Activated CD4-positive, alpha-beta T cell treated with anti-CD3 and anti-CD28 coated beads for 36 hours (primary cell): Measurements from ENCODE around the gene RGS3. TPM values are rescaled to one million over a fixed set of nuclear protein-coding genes. Genes with fewer than 3 reads are reported as not detected.
A peak's percentile ranks its signal among the peaks of the same experiment; 100 is the strongest.

Experiments used
- ATAC-seq: fragments of 200-7000 bp; cut with Tn5 transposase; one replicate; pipeline ENCODE4 v1.10.0; 2021; ENCODE audit warnings: mild to moderate bottlenecking, moderate library complexity
- CTCF ChIA-PET: fragments of 350-600 bp; sonication (Branson Sonifier 250); formaldehyde crosslinking; loops from one replicate; lab custom pipeline; 2021; ENCODE audit warnings: antibody characterized with exemption; lab: Charles Lee
- POLR2A ChIA-PET: fragments of 350-600 bp; sonication (Branson Sonifier 250); formaldehyde crosslinking; loops from one replicate; lab custom pipeline; 2021; ENCODE audit warnings: antibody characterized with exemption, inconsistent platforms; lab: Charles Lee
- DNase-seq: peaks from one replicate; pipeline ENCODE4 v3.0.0-alpha.2; 2020
- H3K27ac Mint-ChIP-seq: one replicate; pipeline ENCODE4 v1.8.0; 2021; ENCODE audit warnings: mixed read lengths
- H3K27me3 Mint-ChIP-seq: one replicate; pipeline ENCODE4 v1.8.0; 2021; ENCODE audit warnings: mixed read lengths
- H3K36me3 Mint-ChIP-seq: one replicate; pipeline ENCODE4 v1.8.0; 2021; ENCODE audit warnings: low read depth, mixed read lengths
- H3K4me1 Mint-ChIP-seq: one replicate; pipeline ENCODE4 v1.8.0; 2021; ENCODE audit warnings: mixed read lengths
- H3K4me3 Mint-ChIP-seq: one replicate; pipeline ENCODE4 v1.8.0; 2021; ENCODE audit warnings: mild to moderate bottlenecking, moderate library complexity, mixed read lengths
- H3K9me3 Mint-ChIP-seq: one replicate; pipeline ENCODE4 v1.8.0; 2021; ENCODE audit warnings: low read depth, mixed read lengths
- intact Hi-C, 2 experiments: fragments of 100-400 bp; cut with DNase I in 1 of 2; cut with micrococcal nuclease in 1 of 2; formaldehyde crosslinking; loops; one replicate each; pipeline versions ENCODE4 v1.14.2 to v1.15.1; 2022 to 2024; cut with DNase I, micrococcal nuclease
- total RNA-seq, 2 experiments: library from RNA; stranded (reverse); gene quantifications; one replicate each; pipeline ENCODE4 v1.2.3, GENCODE V29; 2021

Gene RGS3
- total RNA-seq, 2 experiments from 2014 or later, result 55.9 to 62.2 TPM

DNA sequence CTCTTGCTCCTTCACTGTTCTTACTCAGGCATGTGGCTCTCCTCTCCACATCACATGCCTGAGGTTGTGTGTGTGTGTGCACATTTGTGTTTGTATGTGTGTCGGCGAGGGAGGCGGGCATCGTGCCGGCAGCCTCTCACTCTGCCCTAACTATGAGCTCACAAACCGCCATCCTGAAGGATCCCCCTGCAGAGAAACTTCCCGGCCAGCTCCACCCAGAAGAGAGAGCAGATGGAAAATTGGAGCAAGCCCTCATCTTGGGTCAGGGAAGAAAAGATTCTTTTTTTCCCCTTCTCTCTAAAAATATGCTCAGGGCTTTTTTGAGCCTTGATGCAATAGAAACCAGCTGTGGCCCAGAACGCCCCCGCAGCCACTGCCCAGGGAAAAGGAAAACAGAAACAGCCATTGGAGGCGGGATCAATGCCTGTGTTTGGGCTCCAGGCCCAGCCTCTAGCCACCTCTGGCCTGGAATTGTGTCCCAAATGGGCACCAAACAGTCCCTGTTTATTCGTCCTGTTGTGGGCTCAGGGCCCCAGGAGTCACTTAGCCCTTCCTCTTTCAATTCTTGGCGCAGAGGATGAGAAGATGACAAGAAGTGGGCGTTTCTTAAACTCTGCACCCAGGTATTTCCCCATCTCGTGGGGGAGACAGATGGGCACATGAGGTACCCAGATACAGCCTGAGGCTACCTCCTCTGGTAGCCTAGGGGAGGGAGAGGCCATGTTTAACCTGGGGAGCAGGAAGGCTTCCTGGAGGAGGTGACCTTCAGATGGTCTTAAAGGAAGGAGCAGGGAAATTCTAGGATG lies 151.5 kb downstream of the RGS3 start:
- peak; percentile 66 for DNase-seq
- intact Hi-C loops, result no loop called here

DNA sequence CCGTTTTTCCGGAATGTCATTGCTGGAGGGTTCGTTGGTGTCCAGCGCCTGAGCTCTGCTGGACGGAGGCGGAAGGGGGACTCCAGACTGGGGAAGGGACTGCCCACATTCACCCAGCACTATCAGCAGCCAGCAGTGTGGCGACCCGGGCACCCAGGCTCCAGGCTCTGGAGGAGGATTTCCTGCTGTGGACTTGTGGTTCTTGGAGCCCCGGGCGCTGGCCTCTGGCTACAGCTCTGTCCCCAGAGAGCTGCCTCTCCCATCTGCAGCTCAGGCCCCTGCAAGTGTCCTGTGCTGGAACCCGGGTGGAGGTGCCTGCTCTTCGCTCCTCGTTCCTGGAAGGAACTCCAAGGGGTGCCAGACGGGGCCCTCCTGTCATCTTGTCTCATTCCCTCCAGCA lies 152.6 kb downstream of the RGS3 start:
- H3K4me1 Mint-ChIP-seq, result peaks cover 62% of the 10 kb centered on the region
- no peak for DNase-seq
- CTCF ChIA-PET, result interaction anchor here (0.9 to 2.2 kb wide), 4 partner anchors 10 to 99 kb away, joined by 3 to 8 read pairs (median 4); no protein-coding TSS in a partner anchor
- H3K36me3 Mint-ChIP-seq, result no peaks in the 10 kb centered on the region
- no peaks in the 10 kb centered on the region for H3K9me3 Mint-ChIP-seq
- intact Hi-C loops, result no loop called here
- peak overlapping the region; percentile 86 for H3K27ac Mint-ChIP-seq
- POLR2A ChIA-PET, result no interaction called here
- no peak for ATAC-seq
- peak overlapping the region; percentile 31 for H3K4me3 Mint-ChIP-seq
- H3K27me3 Mint-ChIP-seq, result no peaks in the 10 kb centered on the region

More for the DNA sequence above, 151.5 kb downstream of the RGS3 start:
- H3K4me1 Mint-ChIP-seq, result peaks cover 52% of the 10 kb centered on the region
- H3K4me3 Mint-ChIP-seq, result peak overlapping the region; percentile 31
- ATAC-seq, result peak; percentile 58
- no peaks in the 10 kb centered on the region for H3K27me3 Mint-ChIP-seq
- ChIA-PET CTCF (interaction anchor here (0.7 to 2.2 kb wide), 4 partner anchors 18 to 986 kb away, joined by 3 to 8 read pairs (median 4); no protein-coding TSS in a partner anchor), POLR2A (interaction anchor here (0.6 kb wide), 1 partner anchor 23 kb away, joined by 3 read pairs; no protein-coding TSS in a partner anchor)
- no peaks in the 10 kb centered on the region for H3K9me3 Mint-ChIP-seq
- H3K27ac Mint-ChIP-seq, result peak overlapping the region; percentile 86
- no peaks in the 10 kb centered on the region for H3K36me3 Mint-ChIP-seq

DNA sequence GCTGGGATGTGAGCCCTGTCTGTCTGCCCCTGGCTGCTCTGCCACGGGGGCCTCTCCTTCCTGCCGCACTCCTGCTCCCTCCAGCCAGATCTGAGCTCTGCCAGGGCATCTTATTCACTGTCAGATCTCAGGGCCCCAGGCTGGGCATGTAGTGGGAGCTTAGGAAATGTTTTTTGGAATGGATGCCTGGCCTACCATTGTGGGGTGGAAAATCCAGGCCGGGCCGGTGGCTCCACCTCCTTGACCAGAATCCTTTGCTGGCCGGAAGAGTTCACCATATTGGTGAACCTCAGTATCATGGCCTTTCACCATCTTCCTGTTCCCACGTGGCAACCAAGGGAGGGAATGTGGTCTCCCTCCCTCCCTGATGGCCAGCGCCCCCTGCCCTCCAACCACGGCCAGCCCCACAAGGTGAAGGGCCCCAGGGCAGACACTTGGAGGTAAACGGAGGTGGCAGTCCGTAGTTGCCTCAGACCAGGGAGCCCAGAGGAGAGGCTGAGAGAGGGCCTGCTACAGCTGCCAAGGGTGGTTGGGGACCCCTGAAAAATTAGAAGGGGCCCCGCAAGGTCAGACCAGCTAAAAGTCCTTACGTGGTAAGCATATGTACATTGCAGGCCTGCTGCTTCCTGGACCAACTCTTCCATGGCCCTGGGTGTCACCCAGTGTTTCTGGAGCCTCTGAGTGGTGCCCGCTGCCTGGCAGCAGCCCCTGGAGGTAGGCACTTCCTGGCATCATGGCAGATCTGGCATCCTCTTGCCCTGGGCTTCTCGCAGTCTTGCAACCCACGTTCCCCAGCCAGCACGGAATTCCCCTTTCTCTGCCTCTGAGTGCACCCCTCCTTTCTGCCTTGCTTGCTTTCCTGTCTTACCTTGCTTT lies 153.3 kb downstream of the RGS3 start:
- Mint-ChIP-seq H3K4me3 (no peak overlapping the region), H3K4me1 (peaks cover 70% of the 10 kb centered on the region), H3K27me3 (no peaks in the 10 kb centered on the region), H3K9me3 (no peaks in the 10 kb centered on the region), H3K27ac (peak overlapping the region; percentile 56), H3K36me3 (no peaks in the 10 kb centered on the region)
- DNase-seq, result peak; percentile 56
- peak; percentile 14 for ATAC-seq
- ChIA-PET POLR2A (no interaction called here), CTCF (interaction anchor here (0.6 to 1.1 kb wide), 5 partner anchors 10 to 308 kb away, joined by 3 to 5 read pairs (median 3); no protein-coding TSS in a partner anchor)
- intact Hi-C loops, result no loop called here

DNA sequence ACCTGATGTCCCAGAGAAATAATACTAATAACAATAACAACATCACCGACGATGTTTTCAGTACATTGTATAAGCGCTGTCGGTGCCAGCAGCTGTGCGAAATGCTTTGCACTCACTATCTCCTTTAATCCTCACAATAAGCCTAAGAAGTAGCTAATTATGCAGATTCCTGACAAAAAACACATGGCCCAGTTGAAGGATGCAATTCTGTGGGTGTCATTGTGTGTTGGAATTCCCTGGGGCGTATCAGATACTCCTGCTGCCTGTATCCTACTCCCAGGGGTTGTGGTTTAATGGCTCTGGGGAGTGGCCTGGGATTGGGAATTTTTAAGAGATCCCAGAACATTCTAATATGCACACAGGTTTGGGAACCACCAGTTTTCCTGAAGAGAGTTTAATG lies 154.0 kb downstream of the RGS3 start:
- peaks cover 77% of the 10 kb centered on the region for H3K4me1 Mint-ChIP-seq
- peak overlapping the region; percentile 56 for H3K27ac Mint-ChIP-seq
- CTCF ChIA-PET, result no interaction called here

DNA sequence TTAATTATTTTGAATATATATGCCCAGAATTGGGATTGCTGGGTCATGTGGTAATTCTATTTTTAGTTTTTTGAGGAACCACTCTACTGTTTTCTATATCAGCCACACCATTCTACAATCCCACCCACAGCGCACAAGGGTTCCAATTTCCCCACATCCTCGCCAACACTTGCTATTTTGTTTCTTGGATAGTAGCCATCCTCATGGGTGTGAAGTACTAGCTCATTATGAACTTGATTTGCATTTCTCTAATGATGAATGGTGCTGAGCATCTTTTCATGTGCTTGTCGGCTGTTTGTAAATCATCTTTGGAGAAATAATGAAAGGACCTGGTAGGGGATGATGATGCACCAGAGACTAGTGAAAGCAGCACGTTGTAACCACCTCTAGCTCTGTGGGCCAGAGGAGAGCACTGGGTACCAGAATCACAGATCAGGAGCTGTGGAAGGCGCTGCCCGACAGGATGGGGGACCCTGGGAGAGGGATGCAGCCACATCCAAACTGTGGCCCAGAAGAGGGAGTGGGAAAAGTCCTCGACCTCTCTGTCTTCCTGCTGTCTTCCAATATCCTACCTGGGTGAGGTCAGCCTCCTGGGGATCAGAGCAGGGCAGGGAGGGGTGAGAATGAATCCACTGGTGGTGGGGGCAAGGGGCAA lies 155.4 kb downstream of the RGS3 start:
- Mint-ChIP-seq H3K27ac (peak overlapping the region; percentile 73), H3K36me3 (no peaks in the 10 kb centered on the region), H3K4me3 (no peak overlapping the region), H3K4me1 (peaks cover 89% of the 10 kb centered on the region), H3K9me3 (no peaks in the 10 kb centered on the region), H3K27me3 (no peaks in the 10 kb centered on the region)
- DNase-seq (no peak), ATAC-seq (no peak)
- ChIA-PET CTCF (interaction anchor here (0.6 to 1.2 kb wide), 4 partner anchors 28 to 44 kb away, joined by 3 to 5 read pairs (median 3); no protein-coding TSS in a partner anchor), POLR2A (interaction anchor here (0.6 to 1.0 kb wide), 2 partner anchors 102 to 750 kb away, joined by 3 read pairs; no protein-coding TSS in a partner anchor)
- intact Hi-C loops, result no loop called here

More for the DNA sequence above, 154.0 kb downstream of the RGS3 start:
- intact Hi-C loops, result no loop called here
- DNase-seq, result no peak
- Mint-ChIP-seq H3K27me3 (no peaks in the 10 kb centered on the region), H3K36me3 (no peaks in the 10 kb centered on the region), H3K9me3 (no peaks in the 10 kb centered on the region), H3K4me3 (no peak overlapping the region)
- POLR2A ChIA-PET, result no interaction called here
- no peak for ATAC-seq

DNA sequence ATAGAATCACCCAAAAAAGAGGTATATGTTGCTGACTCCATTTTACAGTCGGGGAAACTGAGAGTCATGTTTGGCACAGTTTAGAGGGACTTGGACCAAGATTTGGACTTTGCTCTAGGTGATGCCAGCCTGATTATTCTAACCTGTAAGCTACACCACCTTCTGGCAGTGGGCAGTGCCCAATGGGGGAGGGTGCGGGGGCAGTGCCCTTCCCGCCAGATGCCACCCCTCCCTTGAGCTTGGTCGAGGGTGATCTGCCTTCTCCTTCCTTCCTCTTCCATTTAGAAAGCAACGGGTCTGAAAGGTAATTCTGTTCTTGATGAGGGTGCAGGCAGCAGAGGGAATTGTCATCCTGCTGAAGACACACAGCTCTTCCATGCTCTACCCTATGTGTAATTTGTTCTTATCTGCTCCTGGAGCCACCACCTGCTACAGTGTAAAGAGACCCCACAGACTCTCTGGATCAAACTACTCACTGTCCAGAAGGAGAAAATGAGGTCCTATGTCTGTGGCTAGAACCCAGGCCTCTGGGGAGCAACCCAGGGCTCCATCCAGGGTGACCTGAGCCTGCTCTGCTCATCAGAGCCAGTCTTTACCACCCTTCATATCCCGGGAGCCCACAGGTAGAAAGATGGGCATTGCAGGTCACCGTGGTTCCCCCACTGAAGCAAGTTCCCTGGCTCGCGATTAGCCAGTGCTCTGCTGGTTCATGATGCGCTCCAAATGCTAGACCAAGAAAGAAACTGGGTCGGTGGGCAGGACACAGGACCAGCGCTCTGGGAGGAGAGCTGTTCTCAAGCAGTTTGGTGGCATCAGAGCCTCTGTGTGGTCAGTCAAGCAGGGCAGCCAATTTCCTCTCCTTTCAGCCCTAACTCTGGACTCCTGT lies 156.2 kb downstream of the RGS3 start:
- H3K4me1 Mint-ChIP-seq, result peaks cover 82% of the 10 kb centered on the region
- CTCF ChIA-PET, result interaction anchor here (0.6 to 1.2 kb wide), 3 partner anchors 28 to 35 kb away, joined by 3 to 5 read pairs (median 3); no protein-coding TSS in a partner anchor
- no peaks in the 10 kb centered on the region for H3K27me3 Mint-ChIP-seq
- POLR2A ChIA-PET, result interaction anchor here (1.0 kb wide), 1 partner anchor 103 kb away, joined by 3 read pairs; no protein-coding TSS in a partner anchor
- intact Hi-C loops, result loop anchor here (5.0 kb wide), 2 partner anchors 38 to 233 kb away; no protein-coding TSS in a partner anchor
- no peak for ATAC-seq
- H3K4me3 Mint-ChIP-seq, result no peak overlapping the region
- no peaks in the 10 kb centered on the region for H3K36me3 Mint-ChIP-seq
- DNase-seq, result no peak
- peak overlapping the region; percentile 73 for H3K27ac Mint-ChIP-seq
- H3K9me3 Mint-ChIP-seq, result no peaks in the 10 kb centered on the region

DNA sequence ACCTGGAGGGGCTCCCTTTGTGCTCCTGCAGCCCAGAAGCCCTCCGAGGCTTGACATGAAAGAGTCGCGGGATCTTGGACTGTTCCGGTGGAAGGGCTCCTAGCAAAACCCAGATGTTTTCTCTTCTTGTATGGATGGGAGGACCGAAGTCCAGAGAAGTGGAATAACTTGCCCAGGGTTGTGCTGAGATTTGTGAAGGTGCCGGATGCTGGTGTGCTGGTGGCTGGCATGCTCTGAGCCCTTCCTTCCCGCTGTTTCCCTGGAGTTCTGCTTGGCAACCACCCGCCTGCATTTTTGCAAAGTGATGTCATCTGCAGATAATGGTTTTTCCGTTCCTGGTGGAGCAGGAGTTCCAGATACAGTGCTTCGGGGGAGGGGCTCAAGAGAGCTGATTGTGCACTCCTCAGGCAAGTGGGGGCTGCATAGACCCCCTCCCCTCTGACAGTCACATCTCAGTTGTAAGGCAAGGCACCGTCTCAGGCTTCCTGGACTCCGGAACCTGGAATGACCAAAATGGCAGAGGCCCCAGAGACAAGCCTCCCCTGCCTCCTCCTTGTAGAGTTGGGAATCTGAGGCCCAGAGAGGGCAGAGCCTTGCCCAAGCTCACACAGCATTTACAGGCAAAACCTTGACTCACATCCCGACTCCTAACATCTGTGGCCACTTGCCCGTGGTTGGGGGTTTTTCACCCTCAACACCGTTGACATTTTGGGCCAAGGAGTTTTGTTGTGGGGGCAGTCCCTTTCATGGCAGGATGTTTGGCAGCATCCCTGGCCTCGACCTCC lies 157.0 kb downstream of the RGS3 start:
- Mint-ChIP-seq H3K4me3 (peak overlapping the region; percentile 43), H3K27ac (peak overlapping the region; percentile 98), H3K4me1 (peaks cover 73% of the 10 kb centered on the region), H3K27me3 (no peaks in the 10 kb centered on the region), H3K9me3 (no peaks in the 10 kb centered on the region), H3K36me3 (no peaks in the 10 kb centered on the region)
- DNase-seq (peak; percentile 83), ATAC-seq (peak; percentile 33)
- CTCF ChIA-PET, result interaction anchor here (0.7 to 1.0 kb wide), 4 partner anchors 18 to 220 kb away, joined by 3 to 4 read pairs (median 4); partner anchors contain the start of gene ALAD
- intact Hi-C loops, result loop anchor here (5.0 kb wide), 2 partner anchors 37 to 232 kb away; no protein-coding TSS in a partner anchor
- POLR2A ChIA-PET, result no interaction called here

DNA sequence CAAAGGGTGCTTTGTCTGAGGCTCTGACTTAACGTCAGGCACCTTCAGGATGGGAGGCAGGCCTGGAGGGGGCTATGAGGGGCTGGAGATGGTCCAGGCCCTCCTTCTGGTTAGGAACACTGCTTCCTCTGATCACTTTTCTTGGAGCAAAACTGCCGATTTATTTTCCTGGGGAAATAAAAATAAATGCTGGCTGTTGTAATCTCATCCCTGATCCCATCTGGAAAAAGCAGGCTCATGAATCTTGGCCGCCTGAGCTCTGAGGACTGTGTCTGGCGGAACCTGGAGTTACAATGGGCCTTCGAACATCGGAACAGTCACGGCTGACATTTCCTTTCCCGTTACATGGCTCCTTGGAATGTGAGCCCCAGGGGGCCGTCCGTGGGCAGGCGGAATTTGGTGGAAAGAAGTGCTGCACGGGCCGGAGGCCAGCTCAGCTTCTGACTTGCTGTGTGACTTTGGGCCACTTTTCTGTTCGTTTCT lies 157.8 kb downstream of the RGS3 start:
- Mint-ChIP-seq H3K27ac (peak overlapping the region; percentile 98), H3K27me3 (no peaks in the 10 kb centered on the region), H3K4me3 (no peak overlapping the region), H3K4me1 (peaks cover 67% of the 10 kb centered on the region), H3K36me3 (no peaks in the 10 kb centered on the region), H3K9me3 (no peaks in the 10 kb centered on the region)
- no peak for ATAC-seq
- intact Hi-C loops, result loop anchor here (5.0 kb wide), 2 partner anchors 36 to 231 kb away; no protein-coding TSS in a partner anchor
- DNase-seq, result no peak
- ChIA-PET CTCF (interaction anchor here (0.8 to 2.1 kb wide), 5 partner anchors 21 to 35 kb away, joined by 3 to 19 read pairs (median 4); no protein-coding TSS in a partner anchor), POLR2A (no interaction called here)

DNA sequence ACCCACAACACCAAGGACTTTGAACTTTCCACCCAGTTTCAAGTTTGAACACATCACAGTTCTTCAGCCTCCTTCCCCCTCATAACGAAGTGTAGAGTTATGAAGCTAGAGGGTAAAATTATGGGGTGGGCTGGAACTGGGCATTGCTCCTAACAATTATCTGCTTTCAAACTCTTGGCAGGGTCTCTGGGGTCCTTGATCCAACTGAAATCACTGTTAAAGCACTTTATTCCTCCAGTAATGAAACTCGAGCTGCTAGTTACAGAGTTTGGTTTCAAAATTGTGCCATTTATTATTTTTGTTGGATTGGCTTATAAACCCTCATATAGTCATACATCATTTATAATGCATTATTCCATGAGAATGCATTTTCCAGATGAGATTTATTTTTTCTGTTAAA lies 158.5 kb downstream of the RGS3 start:
- peak overlapping the region; percentile 98 for H3K27ac Mint-ChIP-seq
- no peak overlapping the region for H3K4me3 Mint-ChIP-seq
- ChIA-PET CTCF (interaction anchor here (0.9 to 2.1 kb wide), 9 partner anchors 13 to 347 kb away, joined by 3 to 19 read pairs (median 3); partner anchors contain the start of gene CDC26), POLR2A (interaction anchor here (1.3 kb wide), 2 partner anchors 9 to 212 kb away, joined by 4 to 7 read pairs; partner anchors contain the start of genes C9orf43 and POLE3)
- H3K27me3 Mint-ChIP-seq, result no peaks in the 10 kb centered on the region
- ATAC-seq, result no peak
- DNase-seq, result no peak
- peaks cover 64% of the 10 kb centered on the region for H3K4me1 Mint-ChIP-seq
- no peaks in the 10 kb centered on the region for H3K36me3 Mint-ChIP-seq
- intact Hi-C loops, result loop anchor here (2.0 to 5.0 kb wide), 5 partner anchors 33 to 230 kb away; no protein-coding TSS in a partner anchor
- H3K9me3 Mint-ChIP-seq, result no peaks in the 10 kb centered on the region
